HepG2 (cell line): ENCODE measurements around the gene PDP2. TPM values are rescaled to one million over a fixed set of nuclear protein-coding genes. Genes with fewer than 3 reads are reported as not detected.

ENCODE experiments used
- FOXA1 ChIP-seq, 2 experiments: fragments of 450-650 bp in 1 of 2; sonication (generic) in 1 of 2; formaldehyde crosslinking in 1 of 2; IDR thresholded peaks; 2 replicates each; pipeline versions ENCODE4 v1.4.0 to v1.6.1; 2016 to 2020; ENCODE audit warnings: missing genetic modification reagents in 1 of 2
- HOXA9 ChIP-seq: sonication (generic); formaldehyde crosslinking; IDR thresholded peaks from 2 replicates; pipeline ENCODE4 v1.8.1; 2022; ENCODE audit warnings: missing genetic modification reagents, mild to moderate bottlenecking, moderate library complexity, borderline replicate concordance
- MXI1 ChIP-seq: IDR thresholded peaks from 3 replicates; pipeline ENCODE4 v1.6.1; 2012; ENCODE audit warnings: low read depth, low read length, inconsistent platforms, borderline replicate concordance
- SALL1 ChIP-seq: sonication (generic); formaldehyde crosslinking; IDR thresholded peaks from 2 replicates; pipeline ENCODE4 v1.8.0; 2022; ENCODE audit warnings: mild to moderate bottlenecking, missing genetic modification reagents
- TEAD2 ChIP-seq: sonication (generic); formaldehyde crosslinking; IDR thresholded peaks from 2 replicates; pipeline ENCODE4 v1.9.0; 2021; ENCODE audit warnings: missing genetic modification reagents
- YEATS2 ChIP-seq: sonication (generic); formaldehyde crosslinking; IDR thresholded peaks from 2 replicates; pipeline ENCODE4 v1.4.0; 2020; ENCODE audit warnings: missing genetic modification reagents, borderline replicate concordance
- ZNF101 ChIP-seq: sonication (generic); formaldehyde crosslinking; IDR thresholded peaks from 2 replicates; pipeline ENCODE4 v1.4.0; 2020; ENCODE audit warnings: mild to moderate bottlenecking, low read depth, missing genetic modification reagents, borderline replicate concordance
- ZSCAN25 ChIP-seq: sonication (generic); formaldehyde crosslinking; IDR thresholded peaks from 2 replicates; pipeline ENCODE4 v1.8.0; 2022; ENCODE audit warnings: mild to moderate bottlenecking, missing genetic modification reagents
- polyA plus RNA-seq, 8 experiments: library from polyadenylated mRNA; depleted of rRNA in 3 of 8; stranded (reverse) in 7 of 8; unstranded in 1 of 8; fragments of >200 nt; fragmentation: Illumina TruSeq in 4 of 8; extraction: Trizol in 4 of 8; gene quantifications; 2 replicates each; pipeline versions ENCODE4 v1.2.1 to v1.2.3, GENCODE V29; 2011 to 2016; ENCODE audit warnings: low read depth in 4 of 8, missing spikeins in 1 of 8, mixed read lengths in 1 of 8; ENCODE audit not compliant: insufficient read depth in 1 of 8
- total RNA-seq, 5 experiments: library from RNA; depleted of rRNA; stranded (reverse); fragments of >200 nt; fragmentation: Illumina TruSeq; extraction: Trizol; gene quantifications; 2 replicates each; pipeline ENCODE4 v1.2.3, GENCODE V29; 2016; ENCODE audit warnings: low read depth in 1 of 5
- TF ChIP-seq, protein P1 (sequence below): sonication (generic); formaldehyde crosslinking; IDR thresholded peaks from 2 replicates; pipeline ENCODE4 v1.5.0; 2020; ENCODE audit warnings: mild to moderate bottlenecking, missing genetic modification reagents
- TF ChIP-seq, protein P2 (sequence below): sonication (generic); formaldehyde crosslinking; IDR thresholded peaks from 2 replicates; pipeline ENCODE4 v1.5.1; 2020; ENCODE audit warnings: missing genetic modification reagents, mild to moderate bottlenecking, borderline replicate concordance

PDP2 gene
- total and polyA plus RNA-seq, 2 of the 13 experiments (the other 11 are each of a cell fraction or from before 2014, with no cell fraction given), result 12.8 to 15.8 TPM

DNA sequence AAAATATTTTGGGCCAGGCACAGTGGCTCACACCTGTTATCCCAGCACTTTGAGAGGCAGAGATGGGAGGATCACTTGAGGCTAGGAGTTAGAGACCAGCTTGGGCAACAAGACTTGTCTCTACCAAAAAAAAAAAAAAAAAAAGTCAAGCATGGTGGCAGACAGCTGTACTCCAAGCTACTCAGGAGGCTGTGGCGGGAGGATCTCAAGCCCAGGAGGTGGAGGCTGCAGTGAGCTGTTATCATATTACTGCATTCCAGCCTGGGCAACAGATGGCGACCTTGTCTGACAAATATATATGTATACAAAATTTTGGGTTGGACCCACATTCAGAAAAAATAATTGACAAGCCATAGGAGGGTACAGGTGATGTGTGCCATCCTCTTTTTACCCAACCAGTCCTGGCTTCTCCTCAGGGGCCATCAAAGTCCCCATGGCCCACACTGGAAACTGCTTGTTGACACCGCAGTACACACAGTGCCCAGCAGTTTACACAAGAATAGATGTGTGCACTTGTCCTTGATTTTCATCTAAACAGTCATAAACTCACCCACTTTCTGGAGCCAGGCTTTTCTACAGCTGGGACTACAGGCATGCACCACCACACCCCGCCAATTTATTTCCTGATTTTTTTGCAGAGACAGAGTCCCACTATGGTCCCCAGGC lies 56.7 kb downstream of the PDP2 start (continued):
- no peak for TF ChIP-seq ZNF101
- no peak for TF ChIP-seq FOXA1 (IDR thresholded peaks at IDR 0.05)
- peak; percentile 78 for TF ChIP-seq FOXA1 (CRISPR knock-in tag; IDR thresholded peaks at IDR 0.05)
- TF ChIP-seq, protein P1, sequence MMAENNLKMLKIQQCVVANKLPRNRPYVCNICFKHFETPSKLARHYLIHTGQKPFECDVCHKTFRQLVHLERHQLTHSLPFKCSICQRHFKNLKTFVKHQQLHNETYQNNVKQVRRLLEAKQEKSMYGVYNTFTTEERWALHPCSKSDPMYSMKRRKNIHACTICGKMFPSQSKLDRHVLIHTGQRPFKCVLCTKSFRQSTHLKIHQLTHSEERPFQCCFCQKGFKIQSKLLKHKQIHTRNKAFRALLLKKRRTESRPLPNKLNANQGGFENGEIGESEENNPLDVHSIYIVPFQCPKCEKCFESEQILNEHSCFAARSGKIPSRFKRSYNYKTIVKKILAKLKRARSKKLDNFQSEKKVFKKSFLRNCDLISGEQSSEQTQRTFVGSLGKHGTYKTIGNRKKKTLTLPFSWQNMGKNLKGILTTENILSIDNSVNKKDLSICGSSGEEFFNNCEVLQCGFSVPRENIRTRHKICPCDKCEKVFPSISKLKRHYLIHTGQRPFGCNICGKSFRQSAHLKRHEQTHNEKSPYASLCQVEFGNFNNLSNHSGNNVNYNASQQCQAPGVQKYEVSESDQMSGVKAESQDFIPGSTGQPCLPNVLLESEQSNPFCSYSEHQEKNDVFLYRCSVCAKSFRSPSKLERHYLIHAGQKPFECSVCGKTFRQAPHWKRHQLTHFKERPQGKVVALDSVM (CRISPR knock-in tag), result peak; percentile 98
- no peak for TF ChIP-seq HOXA9 (CRISPR knock-in tag)
- TF ChIP-seq TEAD2 (CRISPR knock-in tag), result no peak
- TF ChIP-seq MXI1, result no peak; the same call in 2 of the 3 replicates
- no peak for TF ChIP-seq YEATS2
- peak; percentile 17; the same call in 1 of the 2 replicates for TF ChIP-seq ZSCAN25
- TF ChIP-seq, protein P2, sequence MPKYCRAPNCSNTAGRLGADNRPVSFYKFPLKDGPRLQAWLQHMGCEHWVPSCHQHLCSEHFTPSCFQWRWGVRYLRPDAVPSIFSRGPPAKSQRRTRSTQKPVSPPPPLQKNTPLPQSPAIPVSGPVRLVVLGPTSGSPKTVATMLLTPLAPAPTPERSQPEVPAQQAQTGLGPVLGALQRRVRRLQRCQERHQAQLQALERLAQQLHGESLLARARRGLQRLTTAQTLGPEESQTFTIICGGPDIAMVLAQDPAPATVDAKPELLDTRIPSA (CRISPR knock-in tag), result no peak
- TF ChIP-seq SALL1, result no peak
